Left ventricle myocardium inferior (tissue), 1 donor: ENCODE data around the gene PTPRN2. TPM values are rescaled to one million over a fixed set of nuclear protein-coding genes. Genes with fewer than 3 reads are reported as not detected.

Experiments used
- DNase-seq: peaks from one replicate; pipeline ENCODE4 v3.0.0-alpha.2; 2020
- H3K27ac ChIP-seq: fragments of 200-600 bp; replicated peaks from 2 replicates; pipeline ENCODE4 v1.8.0; 2021
- H3K27me3 ChIP-seq: fragments of 200-600 bp; 2 replicates; pipeline ENCODE4 v1.8.0; 2021; ENCODE audit warnings: low read depth
- H3K36me3 ChIP-seq: fragments of 200-600 bp; 2 replicates; pipeline ENCODE4 v1.8.0; 2021
- H3K4me1 ChIP-seq: fragments of 200-600 bp; 2 replicates; pipeline ENCODE4 v1.8.0; 2021
- H3K4me3 ChIP-seq: fragments of 200-600 bp; 2 replicates; pipeline ENCODE4 v1.8.0; 2021; ENCODE audit warnings: mild to moderate bottlenecking, moderate library complexity
- H3K9me3 ChIP-seq: fragments of 200-600 bp; replicated peaks from 2 replicates; pipeline ENCODE4 v1.8.0; 2021
- intact Hi-C: fragments of 100-400 bp; cut with micrococcal nuclease; formaldehyde crosslinking; loops from one replicate; pipeline ENCODE4 v1.11.0; 2022
- total RNA-seq: library from RNA; stranded (reverse); fragmentation: NEBNext Ultra II Directional; extraction: Animal tissue kit (Norgen Biotek cat#: 25700); gene quantifications from one replicate; pipeline ENCODE4 v1.2.1, GENCODE V29; 2021
- TF ChIP-seq, protein P1 (sequence below): fragments of 200-600 bp; IDR thresholded peaks from 2 replicates; pipeline ENCODE4 v1.8.0; 2021; ENCODE audit warnings: antibody characterized with exemption, mild to moderate bottlenecking, borderline replicate concordance
- donor health status: DM: no; HTN: yes; CAD: no; lungs with severe emphysema.

PTPRN2 gene
- total RNA-seq, 1 donor from 2014 or later: 1.3 TPM

DNA sequence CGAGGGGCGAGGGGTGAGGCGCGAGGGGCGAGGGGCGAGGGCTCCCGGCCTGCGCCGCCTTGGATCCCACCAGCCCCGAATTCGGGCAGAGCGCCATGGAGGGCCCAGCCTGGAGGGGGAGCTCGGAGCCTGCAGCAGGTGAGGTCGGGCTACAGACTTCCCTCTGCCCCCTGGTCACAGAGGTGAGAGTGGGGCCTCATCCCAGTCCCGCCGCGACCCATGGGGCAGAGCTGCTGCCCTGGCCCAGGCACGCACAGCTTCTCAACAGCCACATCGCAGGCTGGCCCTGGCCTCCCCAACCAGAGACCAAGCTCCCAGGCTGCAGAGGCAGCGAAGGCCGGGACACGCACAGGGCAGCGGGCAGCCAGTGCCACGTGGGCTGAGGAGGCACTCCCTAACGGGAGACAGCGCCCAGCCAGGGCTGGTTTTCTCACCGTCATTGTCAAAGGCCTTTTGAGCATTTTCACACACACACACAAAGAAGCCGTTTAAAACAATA lies 191.8 kb downstream of the PTPRN2 start:
- Histone ChIP-seq H3K27ac (no peak overlapping the region), H3K9me3 (peaks cover 15% of the 10 kb centered on the region), H3K36me3 (no peaks in the 10 kb centered on the region), H3K4me3 (no peak overlapping the region), H3K4me1 (no peaks in the 10 kb centered on the region), H3K27me3 (peaks cover 54% of the 10 kb centered on the region)
- no peak for DNase-seq
- TF ChIP-seq, protein P1, sequence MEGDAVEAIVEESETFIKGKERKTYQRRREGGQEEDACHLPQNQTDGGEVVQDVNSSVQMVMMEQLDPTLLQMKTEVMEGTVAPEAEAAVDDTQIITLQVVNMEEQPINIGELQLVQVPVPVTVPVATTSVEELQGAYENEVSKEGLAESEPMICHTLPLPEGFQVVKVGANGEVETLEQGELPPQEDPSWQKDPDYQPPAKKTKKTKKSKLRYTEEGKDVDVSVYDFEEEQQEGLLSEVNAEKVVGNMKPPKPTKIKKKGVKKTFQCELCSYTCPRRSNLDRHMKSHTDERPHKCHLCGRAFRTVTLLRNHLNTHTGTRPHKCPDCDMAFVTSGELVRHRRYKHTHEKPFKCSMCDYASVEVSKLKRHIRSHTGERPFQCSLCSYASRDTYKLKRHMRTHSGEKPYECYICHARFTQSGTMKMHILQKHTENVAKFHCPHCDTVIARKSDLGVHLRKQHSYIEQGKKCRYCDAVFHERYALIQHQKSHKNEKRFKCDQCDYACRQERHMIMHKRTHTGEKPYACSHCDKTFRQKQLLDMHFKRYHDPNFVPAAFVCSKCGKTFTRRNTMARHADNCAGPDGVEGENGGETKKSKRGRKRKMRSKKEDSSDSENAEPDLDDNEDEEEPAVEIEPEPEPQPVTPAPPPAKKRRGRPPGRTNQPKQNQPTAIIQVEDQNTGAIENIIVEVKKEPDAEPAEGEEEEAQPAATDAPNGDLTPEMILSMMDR: no peak
- intact Hi-C loops: no loop called here

DNA sequence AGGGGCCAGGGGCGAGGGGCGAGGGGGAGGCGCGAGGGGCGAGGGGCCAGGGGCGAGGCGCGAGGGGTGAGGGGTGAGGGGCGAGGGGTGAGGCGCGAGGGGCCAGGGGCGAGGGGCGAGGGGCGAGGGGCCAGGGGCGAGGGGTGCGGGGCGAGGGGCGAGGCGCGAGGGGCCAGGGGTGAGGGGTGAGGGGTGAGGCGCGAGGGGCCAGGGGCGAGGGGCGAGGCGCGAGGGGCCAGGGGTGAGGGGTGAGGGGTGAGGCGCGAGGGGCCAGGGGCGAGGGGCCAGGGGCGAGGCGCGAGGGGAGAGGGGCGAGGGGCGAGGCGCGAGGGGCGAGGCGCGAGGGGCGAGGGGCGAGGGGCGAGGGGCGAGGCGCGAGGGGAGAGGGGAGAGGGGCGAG lies 192.3 kb downstream of the PTPRN2 start:
- intact Hi-C loops: no loop called here
- DNase-seq: no peak
- Histone ChIP-seq H3K36me3 (no peaks in the 10 kb centered on the region), H3K27me3 (peaks cover 54% of the 10 kb centered on the region), H3K9me3 (peaks cover 15% of the 10 kb centered on the region), H3K4me3 (no peak overlapping the region), H3K27ac (no peak overlapping the region), H3K4me1 (no peaks in the 10 kb centered on the region)
- TF ChIP-seq, protein P1: no peak

DNA sequence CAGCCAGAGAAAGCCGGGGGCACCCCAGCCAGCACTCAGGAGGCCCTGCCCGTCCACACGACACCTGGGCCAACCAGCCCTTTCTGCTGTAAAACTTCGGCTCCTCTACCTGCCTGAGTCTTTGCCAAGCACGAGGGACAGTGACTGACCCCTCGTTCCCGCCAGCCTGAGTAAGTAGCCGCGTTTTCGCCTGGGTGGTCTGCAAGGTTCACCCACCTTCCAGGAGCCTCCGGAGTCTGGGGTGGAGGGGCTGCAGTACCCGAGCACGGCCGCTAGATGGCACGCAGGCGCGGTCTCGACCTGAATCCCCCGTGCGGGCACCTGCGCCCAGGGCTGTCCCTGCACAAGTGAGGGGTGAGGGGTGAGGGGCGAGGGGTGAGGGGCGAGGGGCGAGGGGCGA lies 192.7 kb downstream of the PTPRN2 start:
- Histone ChIP-seq H3K27me3 (peaks cover 55% of the 10 kb centered on the region), H3K4me1 (no peaks in the 10 kb centered on the region), H3K27ac (no peak overlapping the region), H3K36me3 (no peaks in the 10 kb centered on the region), H3K9me3 (peaks cover 15% of the 10 kb centered on the region), H3K4me3 (no peak overlapping the region)
- TF ChIP-seq, protein P1: peak; percentile 73
- peak; percentile 25 for DNase-seq
- intact Hi-C loops: no loop called here

DNA sequence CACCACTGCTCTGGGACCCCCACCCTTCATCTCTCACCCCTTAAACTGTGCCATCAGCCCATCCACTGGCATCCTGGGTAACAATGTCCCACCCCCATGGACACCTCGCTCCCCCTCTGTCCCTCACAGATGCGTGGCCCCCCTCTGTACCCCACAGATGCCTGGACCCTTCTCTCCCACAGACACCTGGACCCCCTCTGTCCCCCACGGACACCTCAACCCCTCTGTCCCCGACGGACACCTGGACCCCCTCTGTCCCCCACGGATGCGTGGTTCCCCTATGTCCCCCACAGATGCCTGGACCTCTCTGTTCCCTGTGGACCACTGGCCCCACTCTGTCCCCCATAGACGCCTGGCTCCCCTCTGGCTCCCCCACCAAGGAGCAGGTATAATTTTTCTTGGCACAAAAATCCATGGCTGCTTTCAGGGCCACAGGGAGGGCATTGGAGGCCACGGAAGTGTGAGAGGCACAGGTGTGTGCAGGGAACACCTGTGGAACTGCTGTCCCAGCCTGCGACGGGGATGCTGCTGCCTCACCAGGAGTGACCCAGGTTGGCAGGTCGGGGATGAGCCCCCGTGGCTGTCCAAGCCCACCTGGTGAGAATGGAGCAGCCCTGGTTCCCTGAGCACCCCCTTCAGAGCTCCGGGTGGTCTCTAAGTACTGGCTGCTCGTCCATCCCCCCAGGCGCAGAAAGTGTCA lies 193.5 kb downstream of the PTPRN2 start:
- no peaks in the 10 kb centered on the region for H3K4me1 ChIP-seq
- H3K36me3 ChIP-seq: no peaks in the 10 kb centered on the region
- intact Hi-C loops: no loop called here
- TF ChIP-seq, protein P1: no peak
- H3K27me3 ChIP-seq: peaks cover 53% of the 10 kb centered on the region
- H3K9me3 ChIP-seq: peaks cover 10% of the 10 kb centered on the region
- no peak overlapping the region for H3K27ac ChIP-seq
- no peak for DNase-seq
- H3K4me3 ChIP-seq: no peak overlapping the region

DNA sequence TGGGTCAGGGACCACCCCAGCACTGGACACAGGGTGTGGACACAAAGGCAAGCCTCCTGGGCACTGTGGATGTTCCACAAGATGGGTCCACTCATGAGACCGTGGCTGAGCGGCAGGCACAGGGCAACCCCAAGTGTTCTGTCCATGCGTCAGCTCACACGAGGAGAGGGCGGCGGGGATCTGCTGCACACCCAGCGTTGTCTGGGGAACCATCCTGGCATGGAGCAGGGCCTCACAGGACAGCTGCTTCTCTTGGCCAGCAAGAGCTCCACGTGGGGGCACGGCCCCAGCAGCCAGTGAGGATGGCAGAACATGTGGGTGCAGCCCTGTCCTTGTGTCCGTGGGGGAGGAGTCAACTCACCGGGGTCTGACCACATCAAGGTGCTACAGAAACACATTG lies 195.4 kb downstream of the PTPRN2 start:
- H3K9me3 ChIP-seq: no peaks in the 10 kb centered on the region
- H3K4me3 ChIP-seq: no peak overlapping the region
- intact Hi-C loops: no loop called here
- no peak for DNase-seq
- no peaks in the 10 kb centered on the region for H3K36me3 ChIP-seq
- H3K27ac ChIP-seq: no peak overlapping the region
- TF ChIP-seq, protein P1: no peak
- H3K27me3 ChIP-seq: peaks cover 70% of the 10 kb centered on the region
- no peaks in the 10 kb centered on the region for H3K4me1 ChIP-seq
